ENCODE results near the gene SPACA7.

The SPACA7 gene

GRCh38 chr13:112444416-112445399 lies 68.6 kb downstream of the SPACA7 start:
- H3K4me1 ChIP-seq (ENCODE audit: control insufficient read depth, low read depth, low read length), result peaks cover 10% of the 10 kb centered on the region
- no peak overlapping the region for H3K4me3 ChIP-seq (ENCODE audit: low read length)
- peaks cover 14% of the 10 kb centered on the region for H3K27me3 ChIP-seq (ENCODE audit: control insufficient read depth, insufficient read depth, low read length)
- H3K36me3 ChIP-seq (ENCODE audit: control insufficient read depth, low read depth, low read length), result no peaks in the 10 kb centered on the region
- H3K9ac ChIP-seq (ENCODE audit: low read length), result no peak overlapping the region
- H3K27ac ChIP-seq (ENCODE audit: low read length), result no peak overlapping the region
- H3K9me3 ChIP-seq (ENCODE audit: control insufficient read depth, low read depth, low read length), result no peaks in the 10 kb centered on the region

DNA sequence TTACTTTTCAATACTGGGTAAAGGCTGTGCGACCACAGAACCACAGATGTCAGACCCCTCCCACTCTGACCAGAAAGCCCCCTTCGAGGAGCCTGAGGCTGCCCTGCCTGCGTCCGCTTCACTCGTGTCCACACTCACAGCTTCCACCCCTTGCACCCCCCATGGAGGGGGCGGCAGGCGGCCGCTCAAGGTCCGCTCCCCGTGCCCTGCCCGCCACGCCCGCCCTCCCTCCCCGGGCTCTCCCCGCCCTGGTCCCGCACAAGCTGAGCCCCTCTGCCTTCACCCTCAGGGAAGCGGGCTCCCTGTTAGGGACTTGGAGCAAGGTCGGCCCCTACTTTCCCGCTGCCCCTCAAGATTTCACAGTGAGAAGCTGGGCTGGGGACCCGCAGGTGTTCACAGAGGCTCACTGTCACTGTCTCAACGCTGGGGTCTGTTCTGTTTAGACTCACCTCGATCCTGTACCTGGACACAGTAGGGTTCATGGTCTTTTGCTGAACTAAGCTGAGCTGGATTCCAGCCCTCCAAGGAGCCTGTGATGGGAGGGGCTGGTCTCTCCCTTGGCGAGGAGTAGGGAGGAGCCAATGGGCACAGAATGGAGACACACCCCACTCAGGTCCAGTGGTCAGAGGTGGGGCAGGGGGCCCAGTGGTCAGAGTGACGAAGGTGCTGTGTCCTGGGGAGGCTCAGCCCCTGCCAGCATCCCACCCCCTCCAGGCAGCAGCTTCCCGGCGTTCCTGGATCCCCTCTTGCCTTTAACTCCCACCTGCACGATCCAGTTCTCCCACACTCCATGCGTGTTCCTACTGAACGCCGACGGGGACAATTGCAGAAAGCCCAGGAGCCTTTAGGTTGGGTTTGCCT lies 69.5 kb downstream of the SPACA7 start:
- no peaks in the 10 kb centered on the region for H3K36me3 ChIP-seq (ENCODE audit: control insufficient read depth, low read depth, low read length)
- peaks cover 14% of the 10 kb centered on the region for H3K27me3 ChIP-seq (ENCODE audit: control insufficient read depth, insufficient read depth, low read length)
- H3K9me3 ChIP-seq (ENCODE audit: control insufficient read depth, low read depth, low read length), result no peaks in the 10 kb centered on the region
- H3K27ac ChIP-seq (ENCODE audit: low read length), result no peak overlapping the region
- peaks cover 10% of the 10 kb centered on the region for H3K4me1 ChIP-seq (ENCODE audit: control insufficient read depth, low read depth, low read length)
- H3K9ac ChIP-seq (ENCODE audit: low read length), result no peak overlapping the region
- no peak overlapping the region for H3K4me3 ChIP-seq (ENCODE audit: low read length)

DNA sequence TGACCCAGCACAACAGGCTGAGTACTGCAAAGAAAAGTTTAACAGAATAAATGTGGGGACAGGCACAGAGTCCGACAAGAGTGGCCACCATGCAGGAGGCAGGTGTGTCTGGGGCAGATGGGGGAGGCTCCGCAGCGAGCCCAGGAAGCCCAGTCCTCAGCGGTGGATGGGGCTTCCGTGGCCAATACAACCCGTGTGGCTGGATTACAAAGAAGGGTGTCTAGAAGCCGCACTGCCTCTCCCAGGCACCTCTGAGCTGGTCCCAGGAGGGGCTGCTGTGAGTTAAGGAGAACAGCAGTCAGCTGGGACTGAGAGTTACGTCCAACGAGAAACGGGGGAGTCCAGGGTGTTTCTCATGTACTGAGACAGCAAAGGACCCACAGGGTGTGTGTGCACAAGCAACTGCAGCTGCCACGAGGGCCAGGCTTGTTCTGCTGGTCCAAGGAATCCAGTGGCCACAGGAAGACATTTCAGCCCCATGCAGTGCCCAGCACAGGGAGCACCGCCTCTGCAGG lies 70.2 kb downstream of the SPACA7 start:
- peaks cover 14% of the 10 kb centered on the region for H3K27me3 ChIP-seq (ENCODE audit: control insufficient read depth, insufficient read depth, low read length)
- no peak overlapping the region for H3K9ac ChIP-seq (ENCODE audit: low read length)
- peaks cover 10% of the 10 kb centered on the region for H3K4me1 ChIP-seq (ENCODE audit: control insufficient read depth, low read depth, low read length)
- H3K27ac ChIP-seq (ENCODE audit: low read length), result no peak overlapping the region
- no peak overlapping the region for H3K4me3 ChIP-seq (ENCODE audit: low read length)
- H3K9me3 ChIP-seq (ENCODE audit: control insufficient read depth, low read depth, low read length), result no peaks in the 10 kb centered on the region
- H3K36me3 ChIP-seq (ENCODE audit: control insufficient read depth, low read depth, low read length), result no peaks in the 10 kb centered on the region

DNA sequence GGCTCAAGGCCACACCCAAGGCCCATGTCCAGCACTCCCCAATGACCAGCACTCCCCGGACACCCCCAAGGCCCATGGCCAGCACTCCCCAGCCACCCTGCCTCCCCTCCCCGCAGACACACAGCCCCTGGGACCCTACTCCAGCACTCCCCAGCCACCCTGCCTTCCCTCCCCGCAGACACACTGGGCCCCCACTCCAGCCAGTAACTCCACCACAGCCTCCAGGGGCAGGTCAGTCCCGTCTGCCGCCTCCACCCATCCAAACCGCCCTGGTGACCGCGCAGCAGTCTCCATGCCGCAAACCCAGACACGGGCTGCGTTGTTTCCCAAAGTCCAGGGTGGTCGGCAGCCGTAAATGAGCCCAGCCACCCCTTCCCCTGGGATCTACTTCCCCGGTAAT lies 70.7 kb downstream of the SPACA7 start:
- no peaks in the 10 kb centered on the region for H3K36me3 ChIP-seq (ENCODE audit: control insufficient read depth, low read depth, low read length)
- no peak overlapping the region for H3K9ac ChIP-seq (ENCODE audit: low read length)
- peaks cover 14% of the 10 kb centered on the region for H3K27me3 ChIP-seq (ENCODE audit: control insufficient read depth, insufficient read depth, low read length)
- peaks cover 10% of the 10 kb centered on the region for H3K4me1 ChIP-seq (ENCODE audit: control insufficient read depth, low read depth, low read length)
- no peak overlapping the region for H3K4me3 ChIP-seq (ENCODE audit: low read length)
- H3K9me3 ChIP-seq (ENCODE audit: control insufficient read depth, low read depth, low read length), result no peaks in the 10 kb centered on the region
- H3K27ac ChIP-seq (ENCODE audit: low read length), result no peak overlapping the region

GRCh38 chr13:112447306-112447705 lies 71.2 kb downstream of the SPACA7 start:
- Histone ChIP-seq H3K36me3 (ENCODE audit: control insufficient read depth, low read depth, low read length) (no peaks in the 10 kb centered on the region), H3K27ac (ENCODE audit: low read length) (no peak overlapping the region), H3K27me3 (ENCODE audit: control insufficient read depth, insufficient read depth, low read length) (peaks cover 14% of the 10 kb centered on the region), H3K4me3 (ENCODE audit: low read length) (no peak overlapping the region), H3K9me3 (ENCODE audit: control insufficient read depth, low read depth, low read length) (no peaks in the 10 kb centered on the region), H3K4me1 (ENCODE audit: control insufficient read depth, low read depth, low read length) (peaks cover 10% of the 10 kb centered on the region), H3K9ac (ENCODE audit: low read length) (no peak overlapping the region)

DNA sequence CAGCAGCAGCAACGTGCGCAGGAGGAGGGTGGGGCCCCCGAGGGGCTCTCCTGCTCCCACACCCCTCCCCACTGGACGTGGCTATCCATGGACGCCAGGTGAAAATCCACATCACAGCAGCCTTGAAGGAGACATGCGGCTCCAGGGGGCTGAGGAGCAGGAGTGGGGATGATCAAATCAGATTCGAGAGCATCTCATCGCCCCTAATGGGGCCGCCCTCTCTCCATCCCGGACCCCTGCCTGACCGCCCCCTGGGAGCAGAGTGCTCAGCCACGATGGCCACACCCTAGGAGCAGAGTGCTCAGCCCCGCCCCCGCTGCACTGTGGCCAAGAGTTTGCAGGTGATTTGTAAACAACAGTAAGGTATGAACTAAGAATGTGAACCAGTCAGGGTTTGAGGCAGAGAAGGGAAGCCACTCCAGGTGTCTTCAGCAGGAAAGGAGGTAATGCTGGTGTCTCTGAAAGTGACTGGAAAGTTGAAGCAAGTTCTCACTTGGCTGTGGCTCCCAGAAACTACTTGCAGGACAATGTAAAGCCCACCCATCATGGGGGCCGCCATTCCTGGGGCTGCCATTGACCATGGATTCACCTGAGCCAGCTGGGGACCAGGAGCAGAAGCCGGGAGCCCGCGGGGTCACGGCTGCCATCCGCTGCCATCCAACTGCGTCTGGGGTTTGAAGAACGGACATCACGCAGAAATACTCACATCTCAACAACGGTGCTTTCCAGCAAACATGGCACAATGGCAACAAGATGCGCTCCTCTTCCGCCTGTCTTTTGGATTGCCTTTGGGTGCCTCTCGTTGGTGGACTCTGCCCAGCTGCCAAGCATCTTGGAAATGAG lies 71.8 kb downstream of the SPACA7 start:
- H3K4me3 ChIP-seq (ENCODE audit: low read length), result no peak overlapping the region
- H3K27ac ChIP-seq (ENCODE audit: low read length), result no peak overlapping the region
- H3K36me3 ChIP-seq (ENCODE audit: control insufficient read depth, low read depth, low read length), result no peaks in the 10 kb centered on the region
- peaks cover 10% of the 10 kb centered on the region for H3K27me3 ChIP-seq (ENCODE audit: control insufficient read depth, insufficient read depth, low read length)
- no peak overlapping the region for H3K9ac ChIP-seq (ENCODE audit: low read length)
- peaks cover 8% of the 10 kb centered on the region for H3K4me1 ChIP-seq (ENCODE audit: control insufficient read depth, low read depth, low read length)
- H3K9me3 ChIP-seq (ENCODE audit: control insufficient read depth, low read depth, low read length), result no peaks in the 10 kb centered on the region

GRCh38 chr13:112448621-112449544 lies 72.7 kb downstream of the SPACA7 start:
- Histone ChIP-seq H3K36me3 (ENCODE audit: control insufficient read depth, low read depth, low read length) (no peaks in the 10 kb centered on the region), H3K4me3 (ENCODE audit: low read length) (no peak overlapping the region), H3K9me3 (ENCODE audit: control insufficient read depth, low read depth, low read length) (no peaks in the 10 kb centered on the region), H3K27ac (ENCODE audit: low read length) (no peak overlapping the region), H3K27me3 (ENCODE audit: control insufficient read depth, insufficient read depth, low read length) (peaks cover under 1% of the 10 kb centered on the region), H3K4me1 (ENCODE audit: control insufficient read depth, low read depth, low read length) (no peaks in the 10 kb centered on the region), H3K9ac (ENCODE audit: low read length) (no peak overlapping the region)

- no peak overlapping the region for H3K27ac ChIP-seq (ENCODE audit: low read length)
- no peak overlapping the region for H3K9ac ChIP-seq (ENCODE audit: low read length)
- no peak overlapping the region for H3K4me3 ChIP-seq (ENCODE audit: low read length)
- no peaks in the 10 kb centered on the region for H3K36me3 ChIP-seq (ENCODE audit: control insufficient read depth, low read depth, low read length)
- no peaks in the 10 kb centered on the region for H3K4me1 ChIP-seq (ENCODE audit: control insufficient read depth, low read depth, low read length)
- no peaks in the 10 kb centered on the region for H3K9me3 ChIP-seq (ENCODE audit: control insufficient read depth, low read depth, low read length)
- H3K27me3 ChIP-seq (ENCODE audit: control insufficient read depth, insufficient read depth, low read length), result no peaks in the 10 kb centered on the region
Measured at GRCh38 chr13:112449545-112449930, 73.4 kb downstream of the SPACA7 start.

DNA sequence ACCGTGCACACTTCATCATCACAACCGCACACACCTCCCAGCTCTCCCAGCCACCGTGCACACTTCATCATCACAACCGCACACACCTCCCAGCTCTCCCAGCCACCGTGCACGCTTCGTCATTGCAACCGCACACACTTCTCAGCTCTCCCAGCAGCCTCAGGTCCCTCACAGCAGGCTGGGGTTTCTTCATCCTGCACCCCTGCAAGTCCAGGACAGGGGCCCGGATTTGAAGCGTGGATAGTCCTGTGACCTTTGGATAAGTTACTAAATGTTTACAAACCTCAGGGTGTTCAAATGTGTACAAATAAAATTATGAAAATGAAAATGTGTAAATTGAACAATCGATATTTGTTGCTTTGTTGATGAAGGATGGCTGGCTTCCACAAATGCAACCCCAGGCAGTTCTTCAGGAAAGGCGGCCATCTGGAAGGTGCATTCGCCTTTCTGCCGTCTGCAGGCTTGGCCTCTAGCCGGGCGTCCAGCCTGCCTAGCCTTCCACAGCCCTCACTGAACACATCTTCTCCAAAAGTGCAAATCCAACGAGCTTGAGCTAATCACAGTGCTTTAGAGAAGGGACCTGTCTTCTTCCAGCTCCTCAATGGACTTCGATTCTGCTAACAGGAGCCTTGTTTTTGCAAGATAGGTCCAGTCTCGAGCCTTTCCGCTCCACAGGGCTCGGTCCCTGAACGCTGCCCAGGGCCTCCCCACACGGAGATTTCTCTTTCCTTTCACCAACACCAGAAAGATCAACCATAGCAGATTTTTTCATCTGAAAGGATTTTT lies 74.2 kb downstream of the SPACA7 start:
- no peak overlapping the region for H3K27ac ChIP-seq (ENCODE audit: low read length)
- H3K4me1 ChIP-seq (ENCODE audit: control insufficient read depth, low read depth, low read length), result no peaks in the 10 kb centered on the region
- no peak overlapping the region for H3K4me3 ChIP-seq (ENCODE audit: low read length)
- no peaks in the 10 kb centered on the region for H3K9me3 ChIP-seq (ENCODE audit: control insufficient read depth, low read depth, low read length)
- H3K9ac ChIP-seq (ENCODE audit: low read length), result no peak overlapping the region
- no peaks in the 10 kb centered on the region for H3K36me3 ChIP-seq (ENCODE audit: control insufficient read depth, low read depth, low read length)
- no peaks in the 10 kb centered on the region for H3K27me3 ChIP-seq (ENCODE audit: control insufficient read depth, insufficient read depth, low read length)

GRCh38 chr13:112450904-112451240 lies 74.7 kb downstream of the SPACA7 start:
- no peaks in the 10 kb centered on the region for H3K9me3 ChIP-seq (ENCODE audit: control insufficient read depth, low read depth, low read length)
- H3K4me3 ChIP-seq (ENCODE audit: low read length), result no peak overlapping the region
- H3K4me1 ChIP-seq (ENCODE audit: control insufficient read depth, low read depth, low read length), result no peaks in the 10 kb centered on the region
- no peaks in the 10 kb centered on the region for H3K27me3 ChIP-seq (ENCODE audit: control insufficient read depth, insufficient read depth, low read length)
- H3K36me3 ChIP-seq (ENCODE audit: control insufficient read depth, low read depth, low read length), result no peaks in the 10 kb centered on the region
- H3K27ac ChIP-seq (ENCODE audit: low read length), result no peak overlapping the region
- no peak overlapping the region for H3K9ac ChIP-seq (ENCODE audit: low read length)

Measured in iPS-18a (cell line).